Hematopoietic multipotent progenitor cell treated with erythropoietin and hydrocortisone succinate and interleukin-3 and kit ligand, for 17 days (in vitro differentiated cells): ENCODE data around the gene ZGRF1.
A peak's percentile ranks its signal among the peaks of the same experiment; 100 is the strongest.
"Not testable (repeated sequence)": the region's sequence is repeated elsewhere in the genome, so short reads cannot be mapped to it uniquely, and the experiment has no call there.

Source experiments
- DNase-seq: peaks from one replicate; pipeline ENCODE4 v3.0.0-alpha.2; 2015; ENCODE audit warnings: low spot score

Gene ZGRF1

DNA sequence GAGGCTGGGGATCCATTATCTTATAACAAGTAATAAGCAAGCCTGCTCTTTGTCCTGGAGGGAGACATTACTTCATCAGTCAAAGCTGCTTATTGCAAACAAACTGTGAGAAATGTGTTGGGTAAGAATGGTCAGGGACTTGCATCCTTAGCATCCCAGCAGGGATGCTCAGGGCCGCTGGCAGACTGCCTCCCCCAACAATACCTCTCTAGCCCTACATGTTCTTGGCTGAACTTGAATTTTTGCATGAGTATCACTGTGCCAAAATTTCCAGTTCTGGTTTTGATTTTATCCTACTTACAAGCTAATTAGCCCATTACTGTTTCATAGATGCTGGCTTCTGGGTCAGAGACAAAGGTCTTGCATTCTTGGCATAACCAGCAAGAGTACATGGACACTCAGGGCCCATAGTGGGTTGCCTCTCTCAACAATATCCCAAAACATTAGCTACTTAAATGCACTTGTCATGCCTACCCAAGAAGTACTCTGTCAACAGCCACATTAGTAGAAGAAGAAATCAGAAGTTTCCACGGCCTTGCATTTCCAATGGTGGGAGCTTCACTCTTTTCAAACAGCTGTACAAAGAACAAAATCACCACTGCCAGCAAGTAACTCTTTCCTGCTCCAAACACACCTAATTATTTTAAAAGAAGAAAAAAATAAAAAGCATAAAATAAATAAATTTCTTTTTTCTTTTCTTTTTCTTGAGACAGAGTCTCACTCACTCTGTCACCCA lies 78.9 kb downstream of the ZGRF1 start:
- DNase-seq: no peak

DNA sequence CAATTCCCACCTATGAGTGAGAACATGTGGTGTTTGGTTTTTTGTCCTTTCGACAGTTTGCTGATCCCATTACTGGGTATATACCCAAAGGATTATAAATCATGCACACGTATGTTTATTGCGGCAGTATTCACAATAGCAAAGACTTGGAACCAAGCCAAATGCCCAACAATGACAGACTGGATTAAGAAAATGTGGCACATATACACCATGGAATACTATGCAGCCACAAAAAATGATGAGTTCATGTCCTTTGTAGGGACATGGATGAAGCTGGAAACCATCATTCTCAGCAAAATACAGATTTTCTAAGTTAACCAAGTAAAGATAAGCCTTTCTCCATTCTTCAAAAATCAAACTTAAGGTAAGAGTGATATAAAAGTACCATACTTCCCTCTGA lies 82.4 kb downstream of the ZGRF1 start:
- not testable (repeated sequence) for DNase-seq

DNA sequence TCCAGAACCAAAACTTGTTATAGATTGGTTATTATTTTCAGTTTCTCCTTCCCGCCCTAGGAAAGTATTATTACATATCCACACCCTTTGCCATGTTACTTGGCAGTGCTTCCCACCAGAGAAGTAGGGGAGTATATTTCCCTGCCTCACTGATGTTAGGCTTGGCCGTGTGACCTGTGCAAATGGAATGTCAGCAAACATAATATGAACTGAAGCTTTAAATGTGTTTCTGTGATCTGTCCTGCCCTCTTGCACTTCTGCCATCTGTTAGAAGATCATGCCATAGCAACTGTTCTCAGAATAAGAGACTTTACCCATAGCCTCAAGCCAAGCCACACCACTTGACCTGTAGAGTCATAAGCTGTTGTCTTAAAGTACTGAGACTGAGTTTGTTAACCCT lies 84.0 kb downstream of the ZGRF1 start:
- no peak for DNase-seq

DNA sequence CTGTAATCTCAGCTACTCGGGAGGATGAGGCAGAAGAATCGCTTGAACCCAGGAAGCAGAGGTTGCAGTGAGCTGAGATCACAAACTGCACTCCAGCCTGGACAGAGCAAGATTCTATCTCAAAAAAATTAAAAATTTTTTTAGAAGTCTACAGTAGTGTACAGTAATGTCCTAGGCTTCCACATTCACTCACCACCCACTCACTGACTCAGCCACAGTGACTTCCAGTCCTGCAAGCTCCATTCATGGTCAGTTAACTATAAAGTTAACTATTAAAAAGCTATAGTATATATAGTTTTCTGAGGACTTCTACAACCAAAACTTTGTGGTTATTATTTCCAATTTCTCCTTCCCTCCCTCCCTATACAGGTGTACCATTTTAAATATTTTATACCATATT lies 86.0 kb downstream of the ZGRF1 start:
- no peak for DNase-seq

DNA sequence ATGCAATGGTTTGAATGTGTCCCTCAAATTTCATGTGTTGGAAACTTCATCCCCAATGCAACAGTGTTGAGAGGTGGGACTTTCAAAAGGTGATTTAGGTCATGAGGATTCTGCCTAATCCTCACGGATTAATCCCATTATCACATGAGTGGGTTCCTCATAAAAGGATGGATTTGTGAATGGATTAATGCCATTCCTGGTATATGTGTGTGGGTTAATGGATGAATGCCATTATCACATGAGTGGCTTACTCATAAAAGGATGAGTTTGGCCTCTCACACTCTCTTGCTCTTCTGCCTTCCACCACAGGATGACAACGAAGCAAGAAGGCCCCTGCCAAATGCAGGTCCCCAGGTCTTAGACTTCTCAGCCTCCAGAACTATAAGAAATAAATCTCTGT lies 90.2 kb downstream of the ZGRF1 start:
- no peak for DNase-seq

DNA sequence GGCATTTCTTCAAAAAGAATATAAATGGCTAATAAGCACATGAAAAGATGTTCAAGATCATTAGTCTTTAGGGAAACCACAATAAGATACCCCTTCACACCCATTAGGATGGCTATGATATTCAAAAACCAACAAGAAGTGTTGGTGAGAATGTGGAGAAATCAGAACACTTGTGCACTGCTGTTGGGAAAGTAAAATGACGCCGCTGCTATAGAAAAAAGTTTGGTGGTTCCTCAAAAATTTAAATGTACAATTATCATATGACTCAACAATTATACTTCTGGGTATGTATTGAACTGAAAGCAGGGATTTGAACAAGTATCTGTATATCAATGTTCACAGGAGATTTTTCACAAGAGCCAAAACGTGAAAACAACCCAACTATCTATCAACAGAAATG lies 91.4 kb downstream of the ZGRF1 start:
- no peak for DNase-seq

DNA sequence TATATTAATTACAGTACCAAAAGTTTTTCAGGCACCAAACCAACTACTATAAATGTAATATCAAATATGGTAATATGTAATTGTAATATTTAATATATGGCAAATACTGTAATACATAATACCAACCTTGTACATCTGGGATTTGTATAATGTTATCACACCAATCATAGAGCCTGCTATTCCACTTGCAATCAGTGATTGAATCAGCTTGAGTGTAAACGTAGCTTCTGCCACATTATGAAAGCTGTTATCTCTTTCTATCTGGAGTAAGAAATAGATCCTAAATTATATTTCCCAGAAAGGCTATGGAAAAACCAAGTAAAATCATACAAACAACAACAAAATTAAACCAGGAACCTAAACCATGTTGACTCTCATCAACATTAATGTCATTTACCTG lies 96.0 kb downstream of the ZGRF1 start:
- no peak for DNase-seq

DNA sequence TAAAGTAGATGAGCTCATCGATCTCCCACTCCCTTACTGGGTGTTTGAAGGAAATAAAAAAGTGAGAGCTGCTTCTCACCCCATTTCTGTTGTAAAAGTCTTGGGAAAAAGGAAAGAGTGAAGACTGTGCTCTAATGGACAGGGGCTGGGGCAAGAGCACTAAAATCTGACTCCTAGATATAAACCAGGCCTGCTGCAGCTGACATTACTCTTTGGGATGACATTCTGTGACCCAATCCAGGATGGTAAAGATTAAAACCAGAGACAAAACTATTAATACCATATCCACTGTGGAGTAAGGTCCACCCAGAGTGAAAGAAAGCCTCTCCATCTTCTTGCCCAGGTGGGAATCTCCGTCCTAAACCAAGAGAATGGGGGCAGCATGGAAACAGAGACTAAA lies 100.6 kb downstream of the ZGRF1 start:
- no peak for DNase-seq

DNA sequence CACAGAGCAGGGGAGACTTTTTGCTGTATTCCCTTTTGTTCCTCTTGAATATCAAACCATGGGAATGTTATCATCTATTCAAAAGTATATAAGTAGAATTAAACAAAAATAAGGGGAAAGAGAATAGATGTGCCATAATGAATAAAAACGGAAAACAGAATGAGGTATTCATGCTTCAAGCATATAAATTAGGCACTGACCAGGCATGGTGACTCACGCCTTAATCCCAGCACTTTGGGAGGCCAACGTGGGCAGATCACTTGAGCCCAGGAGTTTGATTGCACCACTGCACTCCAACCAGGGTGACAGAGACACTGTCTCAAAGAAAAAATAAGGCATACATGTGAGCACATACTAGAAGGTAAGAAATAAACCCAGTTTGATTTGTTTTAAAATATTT lies 104.4 kb downstream of the ZGRF1 start:
- no peak for DNase-seq

DNA sequence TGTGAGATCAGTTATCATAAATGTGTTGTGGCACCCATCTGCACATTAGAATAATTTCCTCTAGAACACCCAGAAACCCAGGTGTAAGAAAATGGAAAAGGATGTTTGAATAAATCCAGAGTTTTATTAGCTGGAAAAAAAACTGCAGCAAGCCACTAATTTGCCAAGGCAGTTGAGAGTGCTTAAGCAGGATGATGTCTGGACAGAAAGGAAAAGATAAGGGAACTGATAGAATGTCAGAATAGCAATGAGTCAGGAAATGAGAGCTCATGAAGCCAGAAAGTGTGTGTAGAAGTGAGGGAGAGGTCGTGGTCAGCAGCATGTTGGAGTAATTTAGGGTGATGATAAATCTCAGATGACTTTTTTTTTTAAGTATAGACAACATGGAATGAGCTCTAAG lies 105.6 kb downstream of the ZGRF1 start:
- DNase-seq: no peak

DNA sequence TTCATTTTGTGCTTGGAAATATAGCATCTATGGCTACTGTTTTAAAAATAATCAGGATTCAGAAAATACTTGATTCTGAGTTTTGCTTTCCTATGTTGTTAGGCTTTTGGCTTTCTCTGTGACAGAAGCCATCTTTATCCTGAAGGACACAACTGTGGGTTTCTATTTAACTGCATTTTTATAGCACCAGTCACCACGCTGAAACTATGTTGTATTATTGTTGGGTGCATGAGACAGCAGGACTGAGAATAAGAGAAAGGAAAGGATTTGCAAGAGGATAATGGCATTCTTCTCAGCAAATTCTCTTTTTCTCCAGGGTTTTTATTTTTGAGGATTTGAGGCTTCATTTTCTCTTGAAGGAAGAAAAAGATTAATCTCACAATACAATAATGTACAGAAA lies 110.6 kb downstream of the ZGRF1 start:
- DNase-seq: no peak

DNA sequence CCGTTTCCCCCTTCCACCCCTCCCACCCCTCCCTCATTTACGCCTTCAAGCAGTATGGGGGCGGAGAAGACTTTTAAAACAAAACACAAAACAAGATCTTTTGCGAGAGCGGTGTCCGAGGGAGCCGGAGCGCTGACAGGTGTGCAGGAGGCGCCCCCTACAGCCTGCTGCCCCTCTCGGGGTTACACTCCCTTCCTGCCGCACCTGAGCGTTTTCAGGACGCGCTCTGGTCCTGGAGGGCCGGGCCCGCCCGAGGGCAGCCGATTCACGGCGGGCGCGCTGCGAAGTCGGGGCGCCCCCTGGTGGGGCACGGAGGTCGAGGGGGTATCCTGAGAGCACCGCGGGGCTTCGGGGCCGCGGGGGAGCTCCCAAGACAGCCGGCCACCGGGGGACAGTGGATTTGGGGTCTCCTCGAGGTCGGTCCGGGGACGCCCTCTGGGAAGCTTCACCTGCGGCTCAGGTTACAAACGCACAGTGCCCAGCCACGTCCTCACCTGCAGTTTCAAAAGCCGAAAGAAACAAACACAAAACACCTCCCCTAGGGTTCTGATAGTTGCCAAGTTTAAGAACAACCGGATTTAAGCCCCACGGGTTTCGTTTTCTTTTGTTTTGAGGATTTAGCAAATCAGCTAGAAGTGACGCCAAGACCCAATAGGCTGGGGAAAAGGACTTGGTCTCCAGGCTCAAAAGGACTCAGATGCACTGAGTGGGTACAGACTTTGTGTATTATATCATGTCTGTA lies 112.8 kb downstream of the ZGRF1 start:
- DNase-seq: peak; percentile 23

DNA sequence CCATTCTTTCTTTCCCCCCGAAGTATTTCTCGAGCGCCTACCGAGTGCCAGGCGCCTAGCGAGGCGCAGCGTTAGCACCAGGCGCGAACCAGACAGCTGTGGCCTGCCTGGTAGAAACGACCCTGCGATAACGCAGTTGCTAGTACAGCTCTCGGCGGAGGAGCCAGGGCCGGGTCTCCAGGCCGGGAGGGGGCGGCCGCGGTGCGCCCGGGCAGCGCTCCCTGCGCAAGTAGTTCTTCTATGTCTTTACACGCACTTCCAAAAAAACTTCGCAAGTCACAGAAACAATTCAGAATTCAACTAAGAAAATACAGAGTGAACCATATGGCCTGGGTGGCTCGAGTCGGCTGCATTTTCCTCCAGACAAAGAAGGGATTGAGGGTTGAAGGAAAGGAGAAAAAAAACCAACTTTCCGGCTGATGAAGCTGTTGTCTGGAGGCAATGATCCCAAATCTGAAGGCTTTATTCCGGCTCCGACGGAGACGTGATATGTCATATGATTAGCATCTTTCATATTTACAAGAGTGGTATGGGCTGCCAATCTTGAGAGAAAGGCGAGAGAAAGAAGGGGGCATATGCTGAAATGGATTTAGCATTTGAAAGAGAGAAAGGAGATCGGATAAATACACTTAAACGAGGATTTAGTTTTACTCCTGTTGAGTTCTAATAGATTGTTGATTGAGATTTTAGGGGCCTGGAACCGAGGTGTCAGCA lies 113.5 kb downstream of the ZGRF1 start:
- no peak for DNase-seq

DNA sequence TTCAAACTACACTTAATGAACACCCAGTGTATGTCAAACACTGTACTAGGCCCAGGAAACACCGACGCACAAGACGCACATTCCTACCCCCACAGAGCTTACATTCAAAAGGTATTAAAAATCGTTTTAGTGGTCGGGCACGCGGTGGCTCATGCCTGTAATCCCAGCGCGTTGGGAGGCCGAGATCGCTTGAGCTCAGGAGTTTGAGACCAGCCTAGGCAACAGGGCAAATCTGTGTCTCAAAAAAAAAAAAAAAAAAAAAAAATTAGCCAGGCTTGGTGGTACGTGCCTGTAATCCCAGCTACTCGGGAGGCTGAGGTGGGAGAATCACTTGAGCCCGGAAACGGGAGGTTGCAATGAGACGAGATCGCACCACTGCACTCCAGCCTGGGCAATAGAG lies 114.3 kb downstream of the ZGRF1 start:
- not testable (repeated sequence) for DNase-seq

DNA sequence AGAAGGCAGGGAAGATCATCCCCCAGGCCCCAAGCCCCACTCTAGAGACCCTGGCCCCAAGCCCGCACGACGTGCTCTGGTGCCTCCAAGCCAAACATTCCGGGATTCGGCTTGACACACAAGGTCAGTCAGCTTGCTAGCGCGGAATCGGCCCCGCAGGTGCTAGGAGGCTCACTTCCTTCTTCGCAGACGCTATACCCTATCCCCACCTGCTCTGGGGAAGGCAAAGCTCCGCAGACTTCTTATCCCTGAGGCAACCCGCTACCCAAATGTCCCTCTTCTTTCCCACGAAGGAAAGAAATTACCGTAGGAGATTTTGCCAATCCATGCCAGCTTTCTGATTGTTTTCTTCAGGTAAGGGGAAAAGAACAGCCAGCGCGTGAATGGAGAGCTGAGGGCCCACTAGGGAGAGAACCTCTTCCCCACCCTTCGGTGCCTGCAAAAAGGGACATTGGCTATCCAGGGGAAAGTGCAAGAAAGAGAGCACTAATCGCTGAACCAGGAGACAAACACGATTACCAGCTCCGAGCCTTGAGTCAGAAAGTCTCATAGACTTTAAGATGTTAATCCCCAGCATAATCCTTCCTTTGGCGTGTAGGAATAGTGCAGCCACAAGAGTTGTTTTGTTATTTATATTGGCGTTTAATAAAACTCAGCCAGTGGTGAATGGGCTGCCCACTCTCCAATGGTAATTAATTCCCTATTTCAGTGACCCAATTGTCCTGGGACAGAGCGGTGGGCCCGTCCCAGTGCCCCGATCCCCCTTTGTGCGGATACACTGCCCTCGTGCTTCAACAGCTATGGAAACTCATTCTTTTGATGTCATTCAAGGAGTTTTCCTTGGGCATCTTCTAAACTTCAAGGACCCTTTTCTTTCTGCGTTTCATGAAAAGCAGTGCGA lies 115.3 kb downstream of the ZGRF1 start:
- no peak for DNase-seq

DNA sequence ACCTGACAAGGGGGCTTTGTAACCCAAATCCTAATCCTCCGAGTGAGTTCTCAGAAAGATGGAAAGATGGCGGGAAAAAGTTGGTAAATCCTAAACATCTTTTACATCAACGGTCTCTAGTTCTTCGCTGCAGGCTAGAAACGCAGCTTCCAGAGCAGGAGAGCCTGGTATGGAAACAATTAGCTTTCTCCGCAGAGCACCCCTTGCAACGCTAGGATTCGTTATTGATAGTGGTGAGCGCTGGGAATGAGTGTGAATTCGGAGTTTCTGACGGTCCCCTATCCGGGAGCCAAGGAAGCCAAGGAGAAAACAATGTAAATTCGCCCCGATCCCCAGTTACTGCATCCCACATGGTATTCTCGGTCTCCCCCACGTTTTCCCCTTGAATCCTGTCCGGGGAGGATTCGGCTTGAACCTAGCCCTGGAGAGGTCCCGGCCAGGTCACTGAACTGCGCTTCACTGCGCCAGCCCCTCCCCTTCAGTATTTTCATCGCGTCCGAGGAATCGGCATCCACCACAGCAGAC lies 116.0 kb downstream of the ZGRF1 start:
- DNase-seq: no peak

DNA sequence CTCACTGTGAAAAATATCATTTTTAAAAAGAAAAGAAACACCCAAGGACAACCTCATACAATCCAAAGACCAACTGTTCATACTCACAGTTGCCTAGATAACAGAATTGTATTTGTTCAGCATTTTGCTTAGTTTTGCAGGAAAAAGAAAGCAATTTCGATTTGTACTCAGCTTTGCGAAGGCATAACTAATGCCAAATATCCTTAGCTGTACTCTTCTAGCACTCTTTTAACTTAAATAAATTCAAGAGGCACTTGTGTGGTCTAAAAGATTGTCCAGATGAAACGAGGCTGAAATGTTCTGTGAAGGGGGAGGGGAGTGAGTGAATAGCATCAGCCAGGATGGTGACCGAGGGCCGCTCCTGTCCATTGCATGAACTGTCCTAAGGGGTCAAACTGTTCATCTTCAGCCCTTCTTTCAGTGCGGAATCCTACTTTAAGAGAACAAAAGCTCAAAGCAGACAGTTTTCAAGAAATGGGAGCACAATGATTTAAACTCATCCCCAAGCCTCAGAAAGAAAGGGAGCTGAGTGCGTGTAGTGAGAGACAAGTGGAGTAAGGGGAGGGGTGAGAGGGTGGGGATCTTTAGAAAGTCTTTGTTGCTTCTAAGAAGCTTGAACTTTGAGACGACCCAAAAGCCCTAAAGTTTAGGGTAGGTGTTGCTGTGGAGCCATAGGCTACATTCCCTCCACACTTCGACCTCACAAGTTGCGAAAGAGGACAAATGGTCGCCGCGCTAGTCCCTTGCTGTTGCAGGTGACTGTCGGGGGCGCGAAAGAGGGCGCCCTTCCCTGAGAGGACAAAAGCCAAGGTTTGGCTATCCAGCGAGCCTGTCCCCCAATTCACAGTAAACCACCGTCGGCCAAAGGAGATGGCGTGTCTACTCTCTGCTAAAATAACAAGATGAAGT lies 116.8 kb downstream of the ZGRF1 start:
- no peak for DNase-seq

DNA sequence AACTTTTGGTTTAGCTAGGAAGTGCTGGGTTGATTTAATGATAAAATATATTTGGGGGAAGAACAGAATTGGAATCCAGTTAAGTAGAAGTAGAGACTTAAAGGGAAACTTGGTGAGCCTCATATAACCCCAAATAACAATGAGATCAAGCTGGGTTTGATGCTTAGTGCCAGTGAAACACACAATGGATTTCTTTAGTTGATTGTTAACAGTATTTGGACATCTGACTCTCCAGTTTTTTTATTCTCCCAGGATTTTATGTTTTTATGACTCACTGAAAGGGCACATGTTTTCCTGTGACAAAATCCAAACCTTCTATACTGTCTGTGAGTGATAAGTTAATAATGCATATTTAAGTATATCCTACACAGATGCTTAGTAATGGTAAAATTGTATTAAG lies 118.0 kb downstream of the ZGRF1 start:
- no peak for DNase-seq

DNA sequence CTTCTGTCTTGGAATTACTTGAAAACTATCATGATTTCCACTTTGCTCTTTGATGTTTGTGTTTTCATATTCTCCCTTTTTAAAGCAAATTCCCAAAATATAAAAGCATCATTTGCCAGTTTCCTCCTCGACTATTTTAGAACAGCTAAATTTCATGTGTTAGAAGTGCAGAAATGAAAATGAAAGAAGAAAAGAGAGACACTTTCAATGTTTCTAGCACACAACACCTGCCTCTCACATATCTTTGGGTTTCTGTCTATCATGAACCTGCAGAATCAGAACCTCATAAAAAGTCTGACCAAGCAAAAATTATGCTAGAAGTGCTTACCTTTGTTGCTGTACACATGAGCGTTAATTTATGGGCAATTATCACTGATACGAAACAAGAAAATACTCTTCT lies 118.8 kb downstream of the ZGRF1 start:
- DNase-seq: no peak

DNA sequence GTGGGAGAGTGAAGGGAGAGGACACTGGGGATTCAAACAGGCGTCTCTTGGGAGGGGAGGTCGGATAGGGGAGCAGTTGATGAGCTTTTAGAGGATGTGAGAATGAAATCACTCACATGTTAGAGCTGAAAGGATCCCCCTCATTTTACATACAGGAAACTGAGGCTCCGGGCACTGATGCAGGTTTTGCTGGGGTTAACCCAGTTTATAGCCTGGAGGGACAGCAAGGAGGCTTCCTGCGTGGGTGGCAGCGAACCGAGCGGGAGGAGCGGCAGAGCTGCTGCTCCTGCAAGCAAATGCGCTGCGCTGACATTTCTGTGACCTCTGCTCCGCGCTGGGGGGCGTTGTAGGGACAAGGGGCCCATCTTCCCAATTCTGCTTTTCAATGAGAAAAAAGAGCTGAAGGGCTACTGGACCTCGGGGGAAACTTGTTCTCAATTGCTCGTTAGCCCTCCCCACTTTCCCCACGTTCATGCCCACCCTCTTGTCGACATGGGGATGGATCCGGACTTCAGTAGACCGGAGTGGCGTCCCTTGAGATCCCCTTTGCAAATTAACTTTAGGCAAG lies 119.6 kb downstream of the ZGRF1 start:
- DNase-seq: no peak
